ENCODE measurements around the gene NRBF2. TPM values are rescaled to one million over a fixed set of nuclear protein-coding genes. Genes with fewer than 3 reads are reported as not detected.
A peak's percentile ranks its signal among the peaks of the same experiment; 100 is the strongest.

The NRBF2 gene
- total and polyA plus RNA-seq, 9 of the 15 experiments (the other 6 are each of a cell fraction or from before 2014, with no cell fraction given): 20.8 to 52.1 (median 30.5) TPM

DNA sequence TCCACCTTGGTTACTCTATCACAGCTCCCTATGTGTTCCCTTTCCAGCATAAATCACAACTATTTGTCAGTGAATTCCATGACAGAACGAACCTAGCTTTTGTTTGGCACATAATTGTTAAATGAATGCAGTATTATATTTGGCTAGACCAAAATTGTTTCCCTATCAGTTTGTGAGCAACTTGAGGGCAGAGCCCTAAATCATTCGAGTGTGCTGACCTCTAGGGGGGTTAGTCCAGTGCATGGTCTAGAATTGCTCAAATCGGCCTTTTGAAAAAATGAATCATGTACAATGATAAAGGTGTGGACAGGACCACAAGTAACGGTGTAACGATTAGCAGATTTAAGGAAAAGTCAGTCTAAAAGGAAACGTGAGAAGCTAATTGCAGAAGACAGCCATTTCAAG lies 475 bp upstream of the NRBF2 start (continued):
- TF ChIP-seq PBX2 (CRISPR knock-in tag; IDR thresholded peaks at IDR 0.05; ENCODE audit: low read depth): no peak
- peak; percentile 77 for TF ChIP-seq PBX2 (tag; conservative IDR thresholded peaks at IDR 0.05; ENCODE audit: low read depth)
- TF ChIP-seq, protein P1, sequence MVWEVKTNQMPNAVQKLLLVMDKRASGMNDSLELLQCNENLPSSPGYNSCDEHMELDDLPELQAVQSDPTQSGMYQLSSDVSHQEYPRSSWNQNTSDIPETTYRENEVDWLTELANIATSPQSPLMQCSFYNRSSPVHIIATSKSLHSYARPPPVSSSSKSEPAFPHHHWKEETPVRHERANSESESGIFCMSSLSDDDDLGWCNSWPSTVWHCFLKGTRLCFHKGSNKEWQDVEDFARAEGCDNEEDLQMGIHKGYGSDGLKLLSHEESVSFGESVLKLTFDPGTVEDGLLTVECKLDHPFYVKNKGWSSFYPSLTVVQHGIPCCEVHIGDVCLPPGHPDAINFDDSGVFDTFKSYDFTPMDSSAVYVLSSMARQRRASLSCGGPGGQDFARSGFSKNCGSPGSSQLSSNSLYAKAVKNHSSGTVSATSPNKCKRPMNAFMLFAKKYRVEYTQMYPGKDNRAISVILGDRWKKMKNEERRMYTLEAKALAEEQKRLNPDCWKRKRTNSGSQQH (CRISPR knock-in tag; IDR thresholded peaks at IDR 0.05): no peak
- TF ChIP-seq EHMT2 (IDR thresholded peaks at IDR 0.05): peak; percentile 99
- 0 out of 2 replicates have a peak, but pooled peaks have one; percentile 46 for TF ChIP-seq BCL6 (CRISPR knock-in tag; IDR thresholded peaks at IDR 0.05)
- no peak for TF ChIP-seq ZNF253 (CRISPR knock-in tag; conservative IDR thresholded peaks at IDR 0.05)
- TF ChIP-seq CREB5 (CRISPR knock-in tag; IDR thresholded peaks at IDR 0.05): 0 out of 2 replicates have a peak, but pooled peaks have one; percentile 36
- peak; percentile 15 for TF ChIP-seq NUFIP1 (IDR thresholded peaks at IDR 0.05; ENCODE audit: partially characterized antibody)
- TF ChIP-seq SUPT5H (IDR thresholded peaks at IDR 0.05): no peak
- no peak for TF ChIP-seq ATF2 (CRISPR knock-in tag; IDR thresholded peaks at IDR 0.05)
- no peak for TF ChIP-seq ZFP36 (IDR thresholded peaks at IDR 0.05; ENCODE audit: low read depth, low read length, partially characterized antibody)
- no peak for TF ChIP-seq L3MBTL2 (IDR thresholded peaks at IDR 0.05)
- no peak for TF ChIP-seq ZNF518B (CRISPR knock-in tag; IDR thresholded peaks at IDR 0.05)
- TF ChIP-seq POLR2AphosphoS2 (IDR thresholded peaks at IDR 0.05; ENCODE audit: low read length): no peak
- no peak for TF ChIP-seq MTA2 (IDR thresholded peaks at IDR 0.05; ENCODE audit: low read depth)
